Measurements from ENCODE around the gene NSG2. TPM values are rescaled to one million over a fixed set of nuclear protein-coding genes. Genes with fewer than 3 reads are reported as not detected.

Gene NSG2
- total RNA-seq, 1 donor, result not detected

DNA sequence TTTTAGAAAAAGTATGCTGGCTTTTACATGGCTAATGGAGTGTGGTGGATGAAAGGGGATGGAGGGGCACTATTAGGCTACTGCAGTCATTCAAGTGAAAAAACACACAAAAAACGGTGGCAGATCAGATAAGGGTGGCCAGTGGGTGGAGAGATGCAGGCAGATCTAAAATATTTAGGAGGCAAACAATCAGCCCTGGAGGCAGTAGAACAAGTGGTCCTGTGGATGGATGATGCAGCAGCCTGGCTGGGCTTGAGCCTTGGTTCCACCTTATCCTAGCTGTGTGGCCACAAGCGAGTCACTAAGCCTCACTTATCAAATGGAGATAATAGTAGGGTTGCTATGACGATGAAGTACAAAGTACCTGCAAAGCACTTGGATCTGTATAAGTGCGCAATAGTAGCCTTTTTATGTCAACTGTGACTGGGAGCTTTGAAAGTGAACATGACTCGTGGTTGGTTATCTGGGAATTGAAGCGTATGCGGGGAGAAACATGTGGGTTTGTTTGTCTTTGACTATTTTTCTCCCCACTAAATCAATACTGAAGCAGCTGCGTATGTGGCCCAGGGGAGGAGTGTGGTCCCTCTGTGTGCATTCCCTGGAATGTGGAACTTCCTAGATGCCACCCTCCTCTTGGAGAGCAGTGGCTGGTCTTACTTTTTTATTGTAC, 20.2 kb downstream of the NSG2 start:
- no peak for DNase-seq (ENCODE audit: insufficient read length, low spot score, missing footprints)
- no peaks in the 10 kb centered on the region for H3K9me3 ChIP-seq (ENCODE audit: low read depth, low read length)
- no peaks in the 10 kb centered on the region for H3K36me3 ChIP-seq (ENCODE audit: insufficient read depth, low read length)
- no peak overlapping the region for H3K4me2 ChIP-seq (ENCODE audit: insufficient read depth, low read length)
- H3K27ac ChIP-seq (ENCODE audit: low read depth, low read length), result no peak overlapping the region
- H3K4me1 ChIP-seq (ENCODE audit: insufficient read depth, low read length), result no peaks in the 10 kb centered on the region
- H2AFZ ChIP-seq (ENCODE audit: low read length), result no peak overlapping the region
- no peaks in the 10 kb centered on the region for H3K79me2 ChIP-seq (ENCODE audit: insufficient read depth, low read length)
- TF ChIP-seq, protein P1, sequence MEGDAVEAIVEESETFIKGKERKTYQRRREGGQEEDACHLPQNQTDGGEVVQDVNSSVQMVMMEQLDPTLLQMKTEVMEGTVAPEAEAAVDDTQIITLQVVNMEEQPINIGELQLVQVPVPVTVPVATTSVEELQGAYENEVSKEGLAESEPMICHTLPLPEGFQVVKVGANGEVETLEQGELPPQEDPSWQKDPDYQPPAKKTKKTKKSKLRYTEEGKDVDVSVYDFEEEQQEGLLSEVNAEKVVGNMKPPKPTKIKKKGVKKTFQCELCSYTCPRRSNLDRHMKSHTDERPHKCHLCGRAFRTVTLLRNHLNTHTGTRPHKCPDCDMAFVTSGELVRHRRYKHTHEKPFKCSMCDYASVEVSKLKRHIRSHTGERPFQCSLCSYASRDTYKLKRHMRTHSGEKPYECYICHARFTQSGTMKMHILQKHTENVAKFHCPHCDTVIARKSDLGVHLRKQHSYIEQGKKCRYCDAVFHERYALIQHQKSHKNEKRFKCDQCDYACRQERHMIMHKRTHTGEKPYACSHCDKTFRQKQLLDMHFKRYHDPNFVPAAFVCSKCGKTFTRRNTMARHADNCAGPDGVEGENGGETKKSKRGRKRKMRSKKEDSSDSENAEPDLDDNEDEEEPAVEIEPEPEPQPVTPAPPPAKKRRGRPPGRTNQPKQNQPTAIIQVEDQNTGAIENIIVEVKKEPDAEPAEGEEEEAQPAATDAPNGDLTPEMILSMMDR (IDR thresholded peaks at IDR 0.05; ENCODE audit: extremely low read depth, low read depth, low read length), result no peak
- H3K27me3 ChIP-seq (ENCODE audit: insufficient read depth, low read length), result no peaks in the 10 kb centered on the region
- no peaks in the 10 kb centered on the region for H4K20me1 ChIP-seq (ENCODE audit: insufficient read depth, low read length)
- H3K4me3 ChIP-seq (ENCODE audit: insufficient read depth, low read length), result no peak overlapping the region

DNA sequence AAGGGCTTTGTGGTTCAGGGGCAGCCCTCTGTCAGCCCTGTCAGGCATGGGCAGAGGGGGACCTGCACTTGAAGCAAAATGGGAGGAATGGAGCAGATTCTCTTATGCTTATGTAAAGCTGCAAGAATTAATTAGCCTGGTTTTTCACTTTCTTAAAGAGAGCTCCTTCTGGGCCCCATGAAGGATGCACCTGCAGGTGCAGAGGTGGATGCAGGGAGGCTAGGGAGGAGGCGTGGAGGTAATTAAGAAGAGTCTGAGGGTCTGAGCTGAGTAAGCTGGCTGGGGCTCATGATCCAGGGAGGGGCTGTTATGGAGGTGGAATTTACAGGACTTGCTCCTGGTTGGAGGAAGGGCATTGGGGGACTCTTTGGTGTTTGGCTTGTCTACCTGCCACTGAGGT, 22.0 kb downstream of the NSG2 start:
- Histone ChIP-seq H3K9me3 (ENCODE audit: low read depth, low read length) (no peaks in the 10 kb centered on the region), H4K20me1 (ENCODE audit: insufficient read depth, low read length) (no peaks in the 10 kb centered on the region), H3K4me2 (ENCODE audit: insufficient read depth, low read length) (no peak overlapping the region), H3K27me3 (ENCODE audit: insufficient read depth, low read length) (no peaks in the 10 kb centered on the region), H2AFZ (ENCODE audit: low read length) (no peak overlapping the region), H3K4me1 (ENCODE audit: insufficient read depth, low read length) (no peaks in the 10 kb centered on the region), H3K4me3 (ENCODE audit: insufficient read depth, low read length) (no peak overlapping the region), H3K27ac (ENCODE audit: low read depth, low read length) (no peak overlapping the region), H3K79me2 (ENCODE audit: insufficient read depth, low read length) (no peaks in the 10 kb centered on the region), H3K36me3 (ENCODE audit: insufficient read depth, low read length) (no peaks in the 10 kb centered on the region)
- no peak for DNase-seq (ENCODE audit: insufficient read length, low spot score, missing footprints)
- TF ChIP-seq, protein P1 (IDR thresholded peaks at IDR 0.05; ENCODE audit: extremely low read depth, low read depth, low read length), result no peak

DNA sequence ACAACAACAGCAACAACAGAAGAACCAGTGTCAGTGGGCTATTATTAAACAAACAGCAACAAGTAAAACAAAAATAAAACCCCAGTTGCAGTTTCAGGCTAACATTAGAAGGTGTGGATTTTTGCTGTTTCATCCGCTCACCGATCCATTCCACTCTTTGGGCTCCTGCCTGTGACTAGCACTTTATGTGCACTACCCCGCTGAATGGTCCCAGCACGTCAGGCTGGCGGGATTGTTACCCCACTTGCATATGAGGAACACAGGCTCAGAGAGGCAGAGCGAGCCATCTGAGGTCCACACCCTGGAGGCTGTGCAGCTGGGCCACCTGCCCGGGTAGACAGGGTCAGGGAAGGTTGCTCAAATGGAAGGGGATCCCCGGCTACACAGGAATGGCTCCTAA, 26.0 kb downstream of the NSG2 start:
- Histone ChIP-seq H3K4me2 (ENCODE audit: insufficient read depth, low read length) (no peak overlapping the region), H3K27ac (ENCODE audit: low read depth, low read length) (no peak overlapping the region), H3K9me3 (ENCODE audit: low read depth, low read length) (no peaks in the 10 kb centered on the region), H2AFZ (ENCODE audit: low read length) (no peak overlapping the region), H3K36me3 (ENCODE audit: insufficient read depth, low read length) (no peaks in the 10 kb centered on the region), H3K27me3 (ENCODE audit: insufficient read depth, low read length) (no peaks in the 10 kb centered on the region), H3K4me3 (ENCODE audit: insufficient read depth, low read length) (no peak overlapping the region), H3K4me1 (ENCODE audit: insufficient read depth, low read length) (no peaks in the 10 kb centered on the region), H3K79me2 (ENCODE audit: insufficient read depth, low read length) (no peaks in the 10 kb centered on the region), H4K20me1 (ENCODE audit: insufficient read depth, low read length) (no peaks in the 10 kb centered on the region)
- no peak for DNase-seq (ENCODE audit: insufficient read length, low spot score, missing footprints)
- TF ChIP-seq, protein P1 (IDR thresholded peaks at IDR 0.05; ENCODE audit: extremely low read depth, low read depth, low read length), result no peak

DNA sequence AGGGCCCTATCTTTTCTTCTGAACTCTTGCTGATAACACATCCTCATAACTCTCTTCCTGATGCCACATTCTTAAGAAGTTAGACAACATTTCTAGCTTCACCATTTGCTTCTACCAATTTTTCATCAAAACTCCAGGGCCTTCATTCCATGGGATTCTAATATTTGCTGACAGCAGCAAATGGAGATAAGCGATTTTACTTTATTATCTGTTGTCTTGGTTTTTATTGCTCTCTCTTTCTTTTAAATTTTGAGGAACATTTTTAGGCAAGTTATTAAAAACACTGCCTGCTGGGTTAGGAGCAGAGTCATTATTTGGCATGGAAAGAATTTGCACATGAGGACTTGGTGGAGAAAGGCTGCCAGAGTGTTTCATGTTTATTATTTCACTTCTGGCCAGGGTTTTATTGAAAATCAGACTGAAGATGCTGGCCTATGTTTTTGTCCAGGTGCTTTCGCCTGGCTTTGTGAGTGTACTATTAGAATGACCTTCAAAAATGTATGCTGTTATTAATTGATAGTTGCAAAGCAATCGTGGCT, 27.7 kb downstream of the NSG2 start:
- Histone ChIP-seq H3K9me3 (ENCODE audit: low read depth, low read length) (no peaks in the 10 kb centered on the region), H3K27ac (ENCODE audit: low read depth, low read length) (no peak overlapping the region), H3K79me2 (ENCODE audit: insufficient read depth, low read length) (no peaks in the 10 kb centered on the region), H3K36me3 (ENCODE audit: insufficient read depth, low read length) (no peaks in the 10 kb centered on the region), H2AFZ (ENCODE audit: low read length) (no peak overlapping the region), H3K27me3 (ENCODE audit: insufficient read depth, low read length) (no peaks in the 10 kb centered on the region), H3K4me1 (ENCODE audit: insufficient read depth, low read length) (no peaks in the 10 kb centered on the region), H3K4me2 (ENCODE audit: insufficient read depth, low read length) (no peak overlapping the region), H4K20me1 (ENCODE audit: insufficient read depth, low read length) (no peaks in the 10 kb centered on the region), H3K4me3 (ENCODE audit: insufficient read depth, low read length) (no peak overlapping the region)
- DNase-seq (ENCODE audit: insufficient read length, low spot score, missing footprints), result no peak
- TF ChIP-seq, protein P1 (IDR thresholded peaks at IDR 0.05; ENCODE audit: extremely low read depth, low read depth, low read length), result no peak

All from osteoblast (primary cell).